Activated effector memory CD4-positive, alpha-beta T cell treated with anti-CD3 and anti-CD28 coated beads, Interleukin-2, amount 50 U/mL, for 16 hours (primary cell): ENCODE data around the gene METAP2.

Experiments
- DNase-seq: peaks from one replicate; pipeline ENCODE4 v3.0.0-alpha.2; 2020

Gene METAP2

GRCh38 chr12:95553197-95553943, 79.4 kb downstream of the METAP2 start:
- no peak for DNase-seq

GRCh38 chr12:95554532-95555071, 80.7 kb downstream of the METAP2 start:
- DNase-seq: no peak

GRCh38 chr12:95557625-95558024, 83.7 kb downstream of the METAP2 start:
- no peak for DNase-seq
